A549 (cell line): ENCODE measurements around the gene OMD.

Experiments
- CEBPB ChIP-seq, 2 experiments: fragments of >200 bp in 1 of 2; sonication (Bioruptor Twin) in 1 of 2; formaldehyde crosslinking in 1 of 2; IDR thresholded peaks; 2 replicates each; pipeline ENCODE4 v1.6.1; 2012 to 2016
- CHD2 ChIP-seq: fragments of 150-350 bp; IDR thresholded peaks from 2 replicates; pipeline ENCODE4 v1.6.1; 2014; ENCODE audit warnings: low read length; ENCODE audit not compliant: partially characterized antibody
- CTCF ChIP-seq: fragments of >200 bp; sonication (Bioruptor Twin); formaldehyde crosslinking; IDR thresholded peaks from 3 replicates; pipeline ENCODE4 v1.5.1; 2016
- EHF ChIP-seq: fragments of 250-450 bp; sonication (Bioruptor Pico); IDR thresholded peaks from 2 replicates; pipeline ENCODE4 v1.5.0; 2020; ENCODE audit warnings: mild to moderate bottlenecking
- ELK1 ChIP-seq: fragments of 150-350 bp; IDR thresholded peaks from 2 replicates; pipeline ENCODE4 v1.6.1; 2014; ENCODE audit warnings: low read depth, mild to moderate bottlenecking, low read length
- JUN ChIP-seq, 2 experiments: fragments of >200 bp; sonication (Bioruptor Twin); formaldehyde crosslinking; IDR thresholded peaks; 2 replicates in 1 of 2; 3 replicates in 1 of 2; pipeline ENCODE4 v1.6.1; 2016 to 2017
- MAZ ChIP-seq: fragments of 150-350 bp; IDR thresholded peaks from 2 replicates; pipeline ENCODE4 v1.6.1; 2014; ENCODE audit warnings: antibody characterized with exemption, low read depth, low read length, borderline replicate concordance
- NFE2L2 ChIP-seq: fragments of 150-350 bp; conservative IDR thresholded peaks from 2 replicates; pipeline ENCODE4 v1.6.1; 2014; ENCODE audit warnings: low read length
- RAD21 ChIP-seq, 2 experiments: fragments of >200 bp in 1 of 2; sonication (Bioruptor Twin) in 1 of 2; formaldehyde crosslinking in 1 of 2; IDR thresholded peaks in 1 of 2; conservative IDR thresholded peaks in 1 of 2; 2 replicates in 1 of 2; 3 replicates in 1 of 2; pipeline ENCODE4 v1.6.1; 2012 to 2018; ENCODE audit warnings: inconsistent platforms in 1 of 2
- RCOR1 ChIP-seq: fragments of 150-350 bp; IDR thresholded peaks from 2 replicates; pipeline ENCODE4 v1.6.1; 2014; ENCODE audit warnings: antibody characterized with exemption, low read length, low read depth
- TF ChIP-seq, protein P1 (sequence below): fragments of 450-650 bp; IDR thresholded peaks from 2 replicates; pipeline ENCODE4 v1.6.1; 2014; ENCODE audit warnings: antibody characterized with exemption
- TF ChIP-seq, protein P2 (sequence below): fragments of 200-600 bp; sonication (generic); IDR thresholded peaks from 2 replicates; pipeline ENCODE4 v1.6.1; 2016; ENCODE audit warnings: antibody characterized with exemption, mild to moderate bottlenecking, moderate library complexity
- TF ChIP-seq, protein P3 (sequence below): IDR thresholded peaks from 2 replicates; pipeline ENCODE4 v1.6.1; 2012

DNA sequence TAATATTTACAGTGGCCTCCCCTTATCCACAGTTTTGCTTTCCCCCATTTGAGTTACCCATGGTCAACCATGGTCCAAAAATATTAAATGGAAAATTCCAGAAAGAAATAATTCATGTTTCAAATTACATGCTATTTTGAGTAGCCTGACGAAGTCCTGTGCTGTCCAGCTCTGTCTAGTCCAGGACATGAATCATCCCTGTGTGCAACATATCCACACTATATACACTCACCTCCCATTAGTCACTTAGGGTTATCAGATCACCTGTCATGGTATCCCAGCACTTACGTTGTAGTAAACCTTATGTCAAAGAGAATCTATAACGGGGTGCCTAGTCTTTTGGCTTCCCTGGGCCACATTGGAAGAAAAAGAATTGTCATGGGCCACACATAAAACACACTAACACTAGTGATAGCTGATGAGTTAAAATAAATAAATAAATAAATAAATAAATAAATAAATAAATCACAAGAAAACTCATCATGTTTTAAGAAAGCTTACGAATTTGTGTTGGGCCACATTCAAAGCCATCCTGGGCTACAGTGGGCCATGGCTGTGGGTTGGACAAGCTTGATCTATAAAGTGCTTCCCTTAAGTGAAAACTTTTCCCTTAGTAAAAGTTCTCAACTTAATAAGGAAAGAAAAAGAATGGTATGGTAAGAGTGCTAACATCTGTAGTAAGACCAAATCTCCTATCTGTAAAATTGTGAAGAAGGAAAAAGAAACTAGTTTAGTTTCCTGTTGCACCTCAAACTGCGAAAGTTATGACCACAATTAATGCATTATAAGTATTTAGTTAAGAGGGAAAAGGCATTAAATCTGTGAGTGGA, 15.9 kb upstream of the OMD start:
- TF ChIP-seq, protein P1, sequence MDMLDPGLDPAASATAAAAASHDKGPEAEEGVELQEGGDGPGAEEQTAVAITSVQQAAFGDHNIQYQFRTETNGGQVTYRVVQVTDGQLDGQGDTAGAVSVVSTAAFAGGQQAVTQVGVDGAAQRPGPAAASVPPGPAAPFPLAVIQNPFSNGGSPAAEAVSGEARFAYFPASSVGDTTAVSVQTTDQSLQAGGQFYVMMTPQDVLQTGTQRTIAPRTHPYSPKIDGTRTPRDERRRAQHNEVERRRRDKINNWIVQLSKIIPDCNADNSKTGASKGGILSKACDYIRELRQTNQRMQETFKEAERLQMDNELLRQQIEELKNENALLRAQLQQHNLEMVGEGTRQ = no peak
- TF ChIP-seq, protein P2, sequence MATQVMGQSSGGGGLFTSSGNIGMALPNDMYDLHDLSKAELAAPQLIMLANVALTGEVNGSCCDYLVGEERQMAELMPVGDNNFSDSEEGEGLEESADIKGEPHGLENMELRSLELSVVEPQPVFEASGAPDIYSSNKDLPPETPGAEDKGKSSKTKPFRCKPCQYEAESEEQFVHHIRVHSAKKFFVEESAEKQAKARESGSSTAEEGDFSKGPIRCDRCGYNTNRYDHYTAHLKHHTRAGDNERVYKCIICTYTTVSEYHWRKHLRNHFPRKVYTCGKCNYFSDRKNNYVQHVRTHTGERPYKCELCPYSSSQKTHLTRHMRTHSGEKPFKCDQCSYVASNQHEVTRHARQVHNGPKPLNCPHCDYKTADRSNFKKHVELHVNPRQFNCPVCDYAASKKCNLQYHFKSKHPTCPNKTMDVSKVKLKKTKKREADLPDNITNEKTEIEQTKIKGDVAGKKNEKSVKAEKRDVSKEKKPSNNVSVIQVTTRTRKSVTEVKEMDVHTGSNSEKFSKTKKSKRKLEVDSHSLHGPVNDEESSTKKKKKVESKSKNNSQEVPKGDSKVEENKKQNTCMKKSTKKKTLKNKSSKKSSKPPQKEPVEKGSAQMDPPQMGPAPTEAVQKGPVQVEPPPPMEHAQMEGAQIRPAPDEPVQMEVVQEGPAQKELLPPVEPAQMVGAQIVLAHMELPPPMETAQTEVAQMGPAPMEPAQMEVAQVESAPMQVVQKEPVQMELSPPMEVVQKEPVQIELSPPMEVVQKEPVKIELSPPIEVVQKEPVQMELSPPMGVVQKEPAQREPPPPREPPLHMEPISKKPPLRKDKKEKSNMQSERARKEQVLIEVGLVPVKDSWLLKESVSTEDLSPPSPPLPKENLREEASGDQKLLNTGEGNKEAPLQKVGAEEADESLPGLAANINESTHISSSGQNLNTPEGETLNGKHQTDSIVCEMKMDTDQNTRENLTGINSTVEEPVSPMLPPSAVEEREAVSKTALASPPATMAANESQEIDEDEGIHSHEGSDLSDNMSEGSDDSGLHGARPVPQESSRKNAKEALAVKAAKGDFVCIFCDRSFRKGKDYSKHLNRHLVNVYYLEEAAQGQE = no peak
- TF ChIP-seq, protein P3, sequence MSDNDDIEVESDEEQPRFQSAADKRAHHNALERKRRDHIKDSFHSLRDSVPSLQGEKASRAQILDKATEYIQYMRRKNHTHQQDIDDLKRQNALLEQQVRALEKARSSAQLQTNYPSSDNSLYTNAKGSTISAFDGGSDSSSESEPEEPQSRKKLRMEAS = no peak
- TF ChIP-seq ELK1 (no peak), RAD21 (conservative IDR thresholded peaks at IDR 0.05 in 1 of 2, IDR thresholded peaks at IDR 0.05 in 1 of 2) (no peak), NFE2L2 (no peak), CTCF (no peak), JUN (IDR thresholded peaks at IDR 0.05) (no peak), RCOR1 (no peak), MAZ (no peak), EHF (CRISPR knock-in tag) (no peak), CEBPB (IDR thresholded peaks at IDR 0.05) (no peak), CHD2 (no peak)
